VCaP (cell line): ENCODE data around the gene SLC25A39.

Experiments
- H3K27ac ChIP-seq: fragments of 450-650 bp; 2 replicates; pipeline ENCODE4 v1.5.1; 2017
- TF ChIP-seq, protein P1 (sequence below): fragments of 450-650 bp; conservative IDR thresholded peaks from 2 replicates; pipeline ENCODE4 v1.5.1; 2017; ENCODE audit warnings: mild to moderate bottlenecking, moderate library complexity

SLC25A39 gene

DNA sequence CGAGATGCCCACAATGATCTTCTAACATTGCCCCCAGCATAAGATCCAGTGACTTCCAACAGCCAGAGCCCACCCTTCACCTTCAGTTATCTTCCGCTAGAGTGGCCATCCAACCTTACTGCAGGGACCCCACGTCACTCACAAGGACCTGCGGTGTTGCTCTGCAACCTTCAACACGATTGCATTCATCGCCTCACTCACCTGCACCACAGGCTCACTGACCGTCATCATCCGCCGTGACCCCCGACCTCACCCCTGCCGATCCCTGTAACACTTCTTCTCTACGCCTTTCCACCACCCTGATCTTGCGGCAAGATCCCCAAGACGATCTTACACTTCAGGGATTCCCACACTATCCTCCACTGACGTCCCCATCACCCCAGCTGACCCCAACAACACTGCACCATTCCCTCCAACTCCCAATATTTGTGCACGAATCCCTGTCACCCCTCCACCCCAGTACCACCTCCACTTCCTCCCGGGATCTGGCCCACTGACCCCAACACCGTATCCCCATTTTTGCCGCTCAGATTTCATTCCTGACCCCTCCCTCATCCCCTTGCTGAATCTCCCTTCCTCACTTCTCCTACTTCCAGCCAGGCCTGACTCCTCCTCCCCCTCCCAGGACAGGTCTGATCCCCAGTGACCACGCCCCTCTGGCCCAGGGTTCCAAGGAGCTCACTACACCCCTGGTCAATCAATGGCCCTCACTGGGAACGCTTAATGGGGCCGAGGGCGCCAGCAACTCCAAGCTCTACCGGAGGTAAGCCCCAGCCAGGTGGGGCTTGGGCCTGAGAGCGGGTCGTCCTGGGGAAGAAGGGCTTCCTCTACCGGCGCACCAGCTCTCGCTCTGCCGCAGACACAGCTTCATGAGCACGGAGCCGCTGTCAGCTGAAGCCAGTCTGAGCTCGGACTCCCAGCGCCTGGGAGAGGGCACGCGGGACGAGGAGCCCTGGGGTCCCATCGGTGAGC, 8.6 kb downstream of the SLC25A39 start:
- H3K27ac ChIP-seq = peak overlapping the region; percentile 83

DNA sequence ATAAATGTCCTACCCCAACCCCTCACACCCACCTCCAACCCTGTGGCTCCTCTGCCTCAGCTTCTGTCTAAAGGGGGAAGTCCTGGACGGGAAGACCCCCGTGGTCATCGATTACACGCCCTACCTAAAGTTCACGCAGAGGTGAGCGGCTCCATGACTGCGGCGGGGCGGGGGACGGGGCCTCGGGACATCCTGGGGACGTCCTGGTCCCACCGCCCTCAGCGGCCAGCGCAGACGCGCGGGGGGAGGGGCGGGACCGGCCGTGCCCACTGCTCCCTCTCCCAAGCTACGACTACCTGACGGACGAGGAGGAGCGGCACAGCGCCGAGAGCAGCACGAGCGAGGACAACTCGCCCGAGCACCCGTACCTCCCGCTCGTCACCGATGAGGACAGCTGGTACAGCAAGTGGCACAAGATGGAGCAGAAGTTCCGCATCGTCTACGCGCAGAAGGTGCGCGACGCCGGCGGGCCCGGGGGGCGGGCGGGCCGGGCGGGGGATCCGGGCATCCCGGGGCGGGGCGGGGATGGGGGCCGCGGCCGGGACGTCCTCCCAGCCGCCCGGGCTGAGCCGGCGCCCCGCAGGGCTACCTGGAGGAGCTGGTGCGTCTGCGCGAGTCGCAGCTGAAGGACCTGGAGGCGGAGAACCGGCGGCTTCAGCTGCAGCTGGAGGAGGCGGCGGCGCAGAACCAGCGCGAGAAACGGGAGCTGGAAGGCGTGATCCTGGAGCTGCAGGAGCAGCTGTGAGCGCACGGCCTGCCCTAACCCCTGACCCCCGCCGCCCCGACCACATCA, 9.6 kb downstream of the SLC25A39 start:
- peak overlapping the region; percentile 83 for H3K27ac ChIP-seq
- TF ChIP-seq, protein P1, sequence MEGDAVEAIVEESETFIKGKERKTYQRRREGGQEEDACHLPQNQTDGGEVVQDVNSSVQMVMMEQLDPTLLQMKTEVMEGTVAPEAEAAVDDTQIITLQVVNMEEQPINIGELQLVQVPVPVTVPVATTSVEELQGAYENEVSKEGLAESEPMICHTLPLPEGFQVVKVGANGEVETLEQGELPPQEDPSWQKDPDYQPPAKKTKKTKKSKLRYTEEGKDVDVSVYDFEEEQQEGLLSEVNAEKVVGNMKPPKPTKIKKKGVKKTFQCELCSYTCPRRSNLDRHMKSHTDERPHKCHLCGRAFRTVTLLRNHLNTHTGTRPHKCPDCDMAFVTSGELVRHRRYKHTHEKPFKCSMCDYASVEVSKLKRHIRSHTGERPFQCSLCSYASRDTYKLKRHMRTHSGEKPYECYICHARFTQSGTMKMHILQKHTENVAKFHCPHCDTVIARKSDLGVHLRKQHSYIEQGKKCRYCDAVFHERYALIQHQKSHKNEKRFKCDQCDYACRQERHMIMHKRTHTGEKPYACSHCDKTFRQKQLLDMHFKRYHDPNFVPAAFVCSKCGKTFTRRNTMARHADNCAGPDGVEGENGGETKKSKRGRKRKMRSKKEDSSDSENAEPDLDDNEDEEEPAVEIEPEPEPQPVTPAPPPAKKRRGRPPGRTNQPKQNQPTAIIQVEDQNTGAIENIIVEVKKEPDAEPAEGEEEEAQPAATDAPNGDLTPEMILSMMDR = no peak

More for the DNA sequence above, 8.6 kb downstream of the SLC25A39 start:
- TF ChIP-seq, protein P1 = no peak

DNA sequence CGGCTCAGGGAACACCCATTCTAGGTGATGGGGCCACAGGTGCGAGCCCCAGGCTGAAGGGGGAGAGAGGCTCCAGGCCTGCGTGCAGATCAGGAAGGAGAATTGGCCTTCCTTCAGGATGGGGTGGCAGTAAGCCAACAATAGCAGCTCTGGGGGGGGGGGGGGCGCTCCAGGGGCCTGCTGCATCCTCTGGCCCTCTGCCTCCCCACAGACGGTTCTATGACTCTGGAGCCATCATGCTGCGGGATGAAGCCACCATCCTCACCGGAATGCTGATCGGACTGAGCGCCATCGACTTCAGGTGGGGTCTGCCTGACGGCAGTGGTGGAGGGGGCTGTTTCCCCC, 10.1 kb downstream of the SLC25A39 start:
- TF ChIP-seq, protein P1 = no peak
- peak overlapping the region; percentile 83 for H3K27ac ChIP-seq

DNA sequence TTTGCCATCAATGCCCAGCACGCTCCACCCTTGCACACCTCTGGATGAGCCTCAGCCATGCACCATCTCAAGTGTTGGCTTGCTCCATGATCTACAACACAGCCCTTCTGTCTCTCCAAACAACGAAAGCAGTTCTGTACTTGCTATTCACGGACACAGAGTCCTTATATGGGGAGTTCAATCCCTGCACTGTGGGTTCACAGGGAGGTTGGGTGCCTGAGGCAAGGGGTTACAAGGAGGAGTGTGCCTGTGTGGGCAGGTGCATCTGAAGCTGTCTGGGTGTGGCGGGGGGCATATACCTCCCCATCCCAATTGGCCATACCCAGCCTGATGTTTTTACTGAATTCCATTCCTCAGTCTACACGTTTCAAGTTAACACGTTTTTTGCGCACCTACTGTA, 10.6 kb downstream of the SLC25A39 start:
- TF ChIP-seq, protein P1 = no peak
- H3K27ac ChIP-seq = peak overlapping the region; percentile 83

DNA sequence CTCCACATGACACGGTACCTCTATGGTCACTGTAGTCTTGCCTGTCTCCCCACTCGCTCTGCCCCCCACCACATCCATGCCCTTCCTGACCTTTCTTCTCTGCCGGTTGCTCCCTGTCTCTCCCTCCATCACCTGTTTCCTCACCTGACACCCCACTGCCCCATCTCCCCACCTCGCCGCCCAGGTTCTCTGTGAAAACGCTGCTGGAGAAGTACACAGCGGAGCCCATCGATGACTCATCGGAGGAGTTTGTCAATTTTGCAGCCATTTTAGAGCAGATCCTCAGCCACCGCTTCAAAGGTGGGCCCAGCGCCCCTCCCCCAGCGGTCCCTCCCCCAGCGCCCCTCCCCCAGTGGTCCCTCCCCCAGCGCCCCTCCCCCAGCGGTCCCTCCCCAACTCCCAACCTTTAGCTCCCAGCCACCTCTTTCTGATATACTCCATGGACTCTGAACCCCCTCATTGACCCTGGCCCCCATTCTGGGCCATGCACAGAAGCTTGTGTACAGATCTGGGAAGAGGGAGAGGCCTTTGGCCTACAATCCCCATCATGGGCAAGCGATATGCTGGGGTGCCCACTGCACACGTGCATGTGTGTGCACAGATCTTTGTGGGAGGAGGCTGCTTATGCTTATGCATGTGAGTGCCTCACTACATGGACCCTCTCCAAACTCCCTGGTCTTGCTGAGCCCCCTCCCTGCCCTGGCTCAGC, 12.1 kb downstream of the SLC25A39 start:
- H3K27ac ChIP-seq = no peak overlapping the region
- TF ChIP-seq, protein P1 = no peak

DNA sequence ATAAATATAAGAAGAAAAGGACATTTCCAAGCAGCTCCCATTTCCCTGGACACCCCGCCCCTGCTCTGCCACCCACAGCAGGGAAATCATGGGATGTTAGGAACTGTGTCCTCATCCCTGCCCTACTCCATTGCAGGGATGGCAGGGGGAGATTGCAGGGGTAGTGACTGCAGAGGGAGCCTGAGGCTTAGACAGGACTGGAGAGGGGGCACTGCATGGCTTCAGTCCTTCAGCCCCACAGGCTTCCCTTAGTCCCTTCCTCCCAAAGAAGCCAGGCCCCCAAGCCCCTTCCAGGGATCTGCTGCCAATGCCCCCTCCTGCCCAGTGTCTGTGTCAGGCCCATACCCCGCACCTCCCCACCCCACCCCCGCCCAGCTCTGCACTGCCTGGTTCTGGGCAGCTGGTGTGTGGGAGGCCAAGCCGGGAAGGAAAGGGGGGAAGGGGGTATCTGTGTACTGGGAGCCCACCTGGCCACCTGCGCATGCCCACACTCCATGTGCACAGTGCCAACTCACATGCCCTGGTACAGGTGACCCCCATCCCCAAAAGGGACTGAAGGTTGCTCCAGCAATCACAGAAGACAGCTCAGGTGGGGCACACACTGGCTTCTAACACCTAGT, 13.0 kb downstream of the SLC25A39 start:
- no peak overlapping the region for H3K27ac ChIP-seq
- TF ChIP-seq, protein P1 = no peak
